Suprapubic skin (tissue), 4 donors: ENCODE measurements around the gene TAS1R1.

ENCODE experiments used
- CTCF ChIP-seq, 2 donors: fragments of 200-600 bp in 1 of 2; fragments of 450-650 bp in 1 of 2; sonication (generic) in 1 of 2; IDR thresholded peaks; one replicate each; pipeline ENCODE4 v1.5.1; 2016 to 2019; ENCODE audit warnings: antibody characterized with exemption in 2 of 2, mild to moderate bottlenecking in 1 of 2, moderate library complexity in 1 of 2
- POLR2A ChIP-seq, 2 donors: fragments of 450-650 bp; IDR thresholded peaks; one replicate each; pipeline ENCODE4 v1.6.1; 2017; ENCODE audit warnings: antibody characterized with exemption in 2 of 2, mild to moderate bottlenecking in 2 of 2, moderate library complexity in 2 of 2
- POLR2AphosphoS5 ChIP-seq, 3 donors: sonication (generic); formaldehyde crosslinking; IDR thresholded peaks; one replicate each; pipeline ENCODE4 v1.6.1; 2017; ENCODE audit warnings: antibody characterized with exemption in 3 of 3

GRCh38 chr1:6560267-6560666, 5.2 kb downstream of the TAS1R1 start:
- TF ChIP-seq CTCF (IDR thresholded peaks at IDR 0.05), result no peak
- TF ChIP-seq POLR2A (IDR thresholded peaks at IDR 0.05), result no peak
- TF ChIP-seq POLR2AphosphoS5 (IDR thresholded peaks at IDR 0.05), result no peak
